Activated T-cell treated with anti-CD3 and anti-CD28 coated beads for 1 hour (primary cell): Measurements from ENCODE around the gene FAM227A.

Experiments used
- DNase-seq: peaks from one replicate; pipeline ENCODE4 v3.0.0-alpha.2; 2020; ENCODE audit warnings: low read depth

FAM227A gene

DNA sequence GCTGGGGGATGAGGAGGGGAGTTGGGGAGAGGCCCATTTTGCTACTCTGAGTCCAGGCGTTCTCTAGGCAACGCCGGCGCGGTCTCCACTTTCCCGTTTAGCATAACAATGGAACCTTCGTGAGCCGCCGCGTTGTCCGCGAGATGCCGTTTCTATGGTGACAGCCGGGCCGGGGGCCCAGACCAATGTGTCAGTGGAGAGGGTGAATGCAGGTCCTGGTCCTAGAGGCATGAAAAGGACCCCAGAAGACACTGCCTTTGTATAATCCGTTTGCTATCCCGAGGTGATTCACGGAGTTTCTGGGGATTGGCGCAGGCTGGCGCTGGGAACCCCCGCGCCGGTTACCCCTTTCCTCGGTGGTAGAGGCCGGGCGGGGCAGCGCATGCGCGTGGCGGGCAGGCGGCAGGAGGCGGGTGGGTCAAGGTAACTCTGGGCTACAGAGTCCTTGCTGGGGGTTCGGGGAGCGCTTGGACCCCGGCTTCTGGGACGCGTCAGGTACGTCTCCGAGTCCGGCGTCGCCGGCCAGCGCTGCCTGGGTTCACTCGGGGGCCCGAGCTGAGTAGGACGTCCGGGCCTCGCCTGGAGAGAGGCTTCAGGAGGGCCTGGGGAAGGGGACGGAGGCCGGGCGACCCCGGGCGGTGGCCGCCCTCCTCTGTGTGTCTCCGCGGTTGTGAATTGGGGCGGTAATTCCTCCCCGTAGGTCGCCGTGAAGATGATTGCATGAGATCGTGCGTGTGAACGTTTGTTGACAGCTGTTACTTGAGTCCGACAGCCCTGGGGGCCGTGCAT is at the start of gene FAM227A, which contains the start of gene CBY1:
Gene FAM227A (minus strand): TSS at position 137 of the 789 bp plus-strand sequence. CDS start 6,224 bp downstream, outside the sequence.
Gene CBY1 (plus strand): TSS at position 383 of the 789 bp plus-strand sequence. CDS start 11,417 bp downstream, outside the sequence.
- peak; percentile 84 for DNase-seq

DNA sequence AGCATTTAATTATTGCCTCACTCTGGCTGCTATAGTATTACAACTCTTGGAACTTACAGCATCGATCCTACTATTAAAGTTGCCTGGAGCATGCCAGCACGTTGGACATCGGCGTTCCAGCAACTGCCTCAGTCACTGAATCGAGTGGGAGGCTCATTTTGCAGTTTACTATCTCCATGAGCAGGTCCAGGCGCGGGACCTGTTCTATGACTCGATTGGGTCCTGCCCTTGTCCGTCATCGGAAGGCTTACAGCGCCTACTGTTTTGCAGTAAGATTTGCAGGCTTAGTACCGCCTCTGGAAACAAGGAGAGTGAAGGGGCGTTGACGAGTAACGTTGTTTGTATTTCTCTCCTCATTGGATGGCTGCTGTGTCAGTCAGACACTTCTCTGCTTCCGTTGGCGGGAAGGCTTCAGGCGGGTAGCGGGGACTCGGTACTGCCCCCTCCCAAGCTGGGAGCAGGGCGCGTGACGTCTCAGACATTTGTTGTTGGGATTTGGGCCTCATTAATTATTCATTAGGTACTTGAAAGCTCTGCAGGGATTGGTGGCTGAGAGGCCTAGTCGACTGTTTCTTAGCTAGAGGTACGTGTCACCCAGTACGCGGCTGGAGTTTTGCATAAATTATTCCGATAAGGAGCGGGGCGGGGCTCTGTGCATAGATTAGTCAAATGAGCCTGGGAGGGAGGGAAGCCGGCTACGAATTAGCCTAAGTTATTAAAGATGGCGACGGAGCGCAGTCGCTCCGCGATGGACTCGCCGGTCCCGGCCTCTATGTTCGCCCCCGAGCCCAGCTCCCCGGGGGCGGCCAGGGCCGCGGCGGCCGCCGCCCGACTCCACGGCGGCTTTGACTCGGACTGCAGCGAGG is 49.3 kb upstream of the FAM227A start, which contains the start of gene GTPBP1:
Gene GTPBP1 (plus strand): TSS at position 710 of the 866 bp plus-strand sequence. CDS start 12 bp downstream, at position 722.
- peak; percentile 92 for DNase-seq

DNA sequence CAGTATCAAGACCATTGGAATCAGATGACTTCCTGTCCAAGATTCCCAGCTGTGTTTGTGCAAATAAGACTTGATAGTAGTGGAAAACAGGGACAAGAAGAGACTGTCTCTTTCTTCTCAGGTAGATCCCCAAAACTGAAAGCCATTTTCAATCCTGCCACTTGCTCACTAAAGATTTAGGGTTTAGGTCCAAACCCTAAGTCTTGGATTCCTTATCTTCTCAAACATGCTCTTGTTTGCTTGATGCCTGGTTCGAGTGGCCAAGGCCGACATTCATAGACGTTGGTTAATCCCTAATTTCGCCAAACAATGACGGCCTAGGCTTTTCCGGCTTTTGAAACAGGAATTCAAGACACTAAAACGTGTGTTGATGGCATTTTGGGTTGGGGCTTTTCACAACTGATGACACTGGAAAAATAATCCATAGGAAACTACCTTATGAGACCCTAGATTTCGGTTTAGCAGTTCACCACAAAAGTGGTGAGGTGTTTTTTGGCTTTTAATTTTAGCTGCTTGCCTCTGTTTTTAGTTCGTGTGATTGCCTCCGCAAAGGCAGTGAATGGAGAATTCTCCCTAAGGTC is 48.6 kb upstream of the FAM227A start:
- DNase-seq, result no peak

DNA sequence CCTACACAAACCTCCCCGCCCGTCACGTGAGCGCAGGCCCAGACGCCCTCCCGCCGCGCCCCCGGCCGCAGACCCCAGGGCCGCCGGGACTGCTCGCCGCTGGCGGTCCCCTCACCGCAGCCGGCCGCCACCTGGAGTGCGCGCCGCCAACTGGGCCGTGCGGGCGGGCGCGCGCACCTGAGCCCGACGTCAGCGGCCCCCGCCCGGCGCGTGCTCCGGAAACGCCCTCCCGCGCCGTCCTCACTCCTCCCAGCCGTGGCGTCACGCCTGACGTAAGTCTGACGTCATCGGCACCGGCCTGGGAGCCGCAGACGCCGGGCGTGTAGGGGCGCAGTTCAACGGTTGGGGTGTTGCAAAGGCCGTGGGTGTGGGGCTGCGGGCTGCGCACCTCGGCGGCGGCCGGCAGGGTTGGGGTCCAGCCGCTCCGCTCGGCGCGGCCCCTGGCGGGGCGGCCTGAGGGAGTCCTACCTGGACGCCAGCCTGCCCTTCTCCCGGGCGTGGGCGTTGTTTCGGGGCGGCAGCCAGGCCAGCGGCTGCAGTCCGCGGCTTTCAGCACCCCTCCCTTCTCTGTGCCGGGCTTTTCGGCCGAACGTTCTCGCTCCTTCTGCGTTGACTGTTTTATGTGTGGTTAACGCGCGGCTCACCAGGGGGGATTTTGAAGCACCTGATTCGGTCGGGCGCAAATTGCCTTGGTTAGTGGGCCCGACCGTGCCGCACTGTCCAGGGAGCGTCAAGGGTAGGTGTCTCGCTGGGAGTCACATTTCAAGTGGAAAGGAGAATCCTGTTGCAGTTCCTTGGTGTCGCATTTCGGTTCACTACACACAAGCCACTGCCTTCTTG is 44.8 kb upstream of the FAM227A start, which contains the start of gene JOSD1:
Gene JOSD1 (minus strand): TSS at position 155 of the 840 bp plus-strand sequence. CDS start 956 bp downstream, outside the sequence.
- DNase-seq, result peak; percentile 96

DNA sequence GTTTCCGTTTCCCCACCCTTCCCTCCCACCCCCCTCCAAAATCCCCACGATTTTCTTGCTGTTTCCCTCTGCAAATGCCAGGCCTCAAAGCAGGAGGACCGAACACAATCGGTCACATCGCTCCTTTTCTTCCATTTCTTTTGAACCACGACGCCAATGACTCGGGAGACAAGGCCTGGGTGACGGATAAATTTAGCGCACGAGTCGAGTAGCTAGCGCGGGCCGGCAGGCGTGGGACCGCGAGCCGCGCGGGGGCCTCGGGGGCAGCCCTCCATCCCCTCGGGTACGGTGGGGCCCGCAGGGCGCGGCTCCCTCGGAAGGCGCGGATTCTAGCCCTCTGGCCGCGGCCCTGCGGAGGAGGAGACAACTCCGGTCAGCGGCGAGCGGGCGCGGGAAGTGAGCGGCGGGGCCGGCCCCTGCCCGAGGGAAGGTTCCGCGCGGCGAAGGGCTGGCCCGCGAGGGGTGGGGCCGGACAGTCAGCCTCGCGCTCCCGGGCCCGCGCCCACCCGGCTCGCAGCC is 44.1 kb upstream of the FAM227A start:
- no peak for DNase-seq

DNA sequence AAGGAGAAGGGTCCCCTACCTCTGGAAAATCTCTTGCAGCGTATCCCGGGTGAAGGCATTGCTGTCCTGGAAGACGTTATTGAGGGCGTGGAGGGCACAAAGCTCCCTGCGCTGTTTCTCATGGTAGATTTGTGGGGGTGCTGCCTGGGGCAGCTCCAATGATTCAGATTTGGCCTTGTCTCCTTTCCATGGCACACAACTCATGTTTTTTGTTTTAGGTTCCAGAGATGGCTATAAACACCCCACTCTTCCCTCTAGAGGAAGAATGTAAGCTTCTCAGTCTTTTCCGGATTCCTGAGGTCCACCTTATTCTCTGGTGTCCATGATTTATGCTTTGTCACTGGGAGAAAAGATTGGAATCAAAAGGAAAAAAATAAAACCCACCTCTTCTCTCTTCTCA is 43.6 kb upstream of the FAM227A start:
- no peak for DNase-seq

DNA sequence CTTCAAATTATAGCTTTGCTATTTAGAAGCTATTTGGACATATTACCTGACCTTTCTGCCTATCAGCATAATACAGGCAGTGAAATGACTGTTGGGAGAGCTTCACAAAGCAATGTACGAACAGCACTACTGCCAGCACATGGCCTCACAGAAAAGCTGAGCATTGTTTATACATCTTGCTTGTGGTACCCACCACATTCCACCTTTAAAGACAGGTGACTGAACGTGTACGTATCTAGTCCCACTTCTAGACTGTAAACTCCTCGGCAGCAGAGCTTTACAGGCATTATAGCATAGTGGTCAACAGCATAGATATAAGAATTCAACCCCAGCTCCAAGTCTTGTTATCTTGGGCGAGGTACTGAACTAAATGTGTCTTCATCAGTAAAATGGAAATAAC is 43.0 kb upstream of the FAM227A start:
- no peak for DNase-seq

DNA sequence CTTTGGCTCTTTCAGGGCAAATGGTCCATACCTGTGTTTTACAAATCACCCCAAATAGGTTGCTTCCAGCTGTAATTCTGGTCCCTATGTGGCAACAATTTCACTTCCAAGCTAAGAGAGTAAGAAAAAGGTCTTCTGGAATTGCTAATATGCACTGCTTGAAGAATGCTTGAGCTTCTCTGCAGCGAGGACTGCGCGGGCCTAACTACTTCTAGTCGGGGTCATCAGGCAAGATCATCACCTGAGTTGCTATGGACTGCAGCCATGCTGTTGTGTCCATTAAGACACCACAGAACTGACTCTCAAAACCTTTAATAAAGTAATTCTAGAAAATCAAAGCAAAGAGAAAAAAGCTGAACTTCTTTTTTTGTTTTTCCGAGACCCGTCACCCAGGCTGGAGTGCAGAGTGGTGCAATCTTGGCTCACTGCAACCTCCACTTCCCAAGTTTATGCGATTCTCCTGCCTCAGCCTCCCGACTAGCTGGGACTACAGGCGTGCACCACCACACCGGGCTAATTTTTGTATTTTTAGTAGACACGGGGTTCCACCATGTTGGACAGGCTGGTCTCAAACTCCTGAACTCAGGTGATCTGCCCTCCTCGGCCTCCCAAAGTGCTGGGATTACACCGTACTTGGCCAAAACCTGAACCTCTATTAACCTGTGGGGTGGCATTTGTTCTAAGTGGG is 42.4 kb upstream of the FAM227A start:
- no peak for DNase-seq

DNA sequence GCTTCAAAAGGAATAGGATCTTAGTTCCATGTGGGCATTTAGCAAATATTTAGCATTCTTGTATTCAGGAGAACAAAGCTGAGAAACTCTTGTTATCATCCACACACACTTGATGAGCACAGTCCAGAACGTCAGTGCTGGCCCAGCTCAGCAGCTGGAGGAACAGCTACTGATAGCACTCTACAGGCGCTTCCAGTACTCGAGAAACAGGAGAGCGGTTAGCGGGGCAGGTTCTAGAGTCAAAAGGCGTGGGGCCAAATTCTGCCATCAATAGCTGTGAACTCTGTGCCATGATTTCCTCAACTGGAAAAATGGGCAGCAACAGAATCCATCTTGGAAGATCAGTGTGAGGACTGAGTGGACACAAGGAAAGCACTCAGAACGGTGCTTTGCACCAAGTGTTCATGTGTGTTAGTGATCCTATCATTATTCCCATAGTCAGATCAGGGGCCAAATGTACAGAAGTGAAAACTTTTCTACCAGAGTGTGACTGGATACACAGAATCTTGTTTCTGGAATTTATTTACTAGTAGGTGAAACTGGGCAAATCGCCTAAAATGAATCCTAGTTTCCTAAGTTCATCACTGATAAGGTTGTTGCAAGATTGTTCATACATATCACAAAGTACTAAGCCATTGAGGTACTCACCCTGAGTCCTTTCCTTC is 41.4 kb upstream of the FAM227A start:
- DNase-seq, result no peak

DNA sequence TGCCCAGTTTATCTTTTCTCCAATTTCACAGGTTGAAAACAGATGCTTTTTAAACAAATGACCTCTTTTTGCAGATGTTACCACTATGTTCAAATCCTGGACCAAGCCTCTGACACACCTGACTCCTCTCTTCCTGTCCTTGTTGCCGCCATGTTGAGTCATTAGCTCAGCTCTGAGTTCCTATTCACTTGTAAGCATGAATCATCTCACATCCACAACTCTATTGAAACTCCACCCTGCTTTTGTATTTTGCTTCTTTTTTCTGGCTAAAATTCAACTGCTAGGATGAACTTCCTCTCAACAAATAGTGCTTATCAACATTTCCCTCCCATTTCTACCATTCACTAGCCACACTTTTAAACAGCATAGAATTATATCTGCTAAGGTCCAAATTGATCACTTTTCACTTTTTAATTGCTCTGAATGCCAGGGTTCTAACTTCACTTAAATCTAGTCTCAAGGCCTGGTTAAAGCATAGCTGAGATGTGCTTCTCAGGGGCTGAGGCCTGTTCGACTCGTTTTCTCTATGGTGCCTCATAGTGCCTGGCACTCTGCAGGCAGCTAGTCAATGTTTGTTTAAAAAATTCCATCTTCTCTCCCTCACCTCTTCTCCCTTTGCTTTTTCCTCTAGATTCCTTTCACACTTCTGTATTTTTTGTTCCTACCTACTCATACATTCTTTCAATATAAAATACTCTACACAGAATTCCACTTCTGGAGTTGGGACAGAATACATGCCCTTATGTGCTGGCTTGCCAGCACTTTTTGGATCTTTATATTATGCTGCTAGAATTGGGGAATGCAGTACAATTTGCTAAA is 40.6 kb upstream of the FAM227A start:
- DNase-seq, result no peak

DNA sequence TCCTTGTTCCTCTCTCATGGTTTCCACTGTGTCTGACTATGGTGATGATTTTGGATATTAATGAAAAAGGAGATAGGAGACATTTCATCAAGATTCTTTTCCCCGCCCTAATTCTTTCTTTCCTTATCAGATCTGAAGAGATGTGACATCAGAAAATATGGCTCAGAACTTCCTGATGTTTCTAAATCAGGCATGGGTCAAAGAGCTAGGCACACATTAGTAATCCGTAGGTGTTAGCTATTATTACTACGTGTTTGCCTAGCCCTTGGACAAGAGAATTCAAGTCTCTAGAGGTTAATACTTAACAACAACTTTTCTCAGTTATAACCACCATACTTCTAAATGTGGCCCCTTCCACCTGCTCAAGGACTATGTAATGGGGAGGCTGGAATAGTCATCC is 38.7 kb upstream of the FAM227A start:
- no peak for DNase-seq

DNA sequence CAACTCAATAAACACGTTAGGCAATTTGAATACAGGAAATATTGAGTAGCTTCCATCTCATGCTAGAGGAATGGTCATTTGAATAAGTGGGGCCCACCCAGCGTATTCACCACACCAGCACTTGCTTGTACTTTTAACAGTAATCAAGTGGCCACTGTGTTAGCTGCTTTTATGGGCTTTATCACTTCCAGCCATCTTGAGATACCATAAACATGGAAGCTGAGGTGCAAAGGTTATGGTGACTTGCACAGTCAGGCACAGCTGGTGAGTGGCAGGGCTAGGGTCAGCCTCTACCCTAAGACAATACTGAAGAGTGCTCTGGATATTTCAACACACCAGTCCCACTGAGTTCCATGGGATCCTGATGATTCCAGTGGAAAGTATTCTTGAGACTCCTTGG is 37.9 kb upstream of the FAM227A start:
- no peak for DNase-seq

DNA sequence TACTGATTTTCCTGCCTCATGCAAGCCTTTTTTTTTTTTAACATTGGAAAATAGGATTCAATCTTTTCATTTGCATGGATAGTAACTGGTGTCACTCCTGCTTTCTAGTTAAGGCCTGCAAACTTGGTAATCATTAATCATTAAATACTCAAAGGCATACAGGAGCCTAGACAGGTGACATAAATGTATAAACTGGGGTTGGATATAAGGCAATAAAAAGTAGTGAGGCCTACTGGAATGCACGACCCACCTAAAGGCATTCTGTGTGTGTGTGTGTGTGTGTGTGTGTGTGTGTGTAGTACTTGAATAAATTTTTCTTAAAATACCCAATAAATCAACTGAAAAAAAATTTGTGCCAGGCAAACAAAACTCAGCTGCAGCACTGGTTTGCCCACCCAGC is 33.5 kb upstream of the FAM227A start:
- no peak for DNase-seq

DNA sequence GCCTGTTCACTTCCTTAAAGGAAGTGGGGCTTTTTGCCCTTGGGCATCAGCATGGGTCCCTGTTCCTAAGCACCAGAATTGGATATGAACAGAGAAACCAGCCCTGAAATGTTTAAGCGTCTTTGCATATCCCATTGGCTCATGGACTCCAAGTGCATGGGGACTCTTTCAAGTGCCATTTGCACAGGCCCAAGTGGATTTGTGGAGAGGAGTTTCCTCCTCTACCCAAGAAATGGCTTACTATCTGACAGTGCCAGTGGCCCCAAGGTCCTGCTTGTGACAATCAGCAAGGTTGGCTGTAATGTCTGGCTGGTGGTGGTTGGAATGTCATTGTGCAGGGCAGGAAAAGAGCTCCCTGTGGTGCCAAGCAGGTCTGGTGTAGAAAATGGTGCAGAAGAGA is 29.6 kb upstream of the FAM227A start:
- no peak for DNase-seq

DNA sequence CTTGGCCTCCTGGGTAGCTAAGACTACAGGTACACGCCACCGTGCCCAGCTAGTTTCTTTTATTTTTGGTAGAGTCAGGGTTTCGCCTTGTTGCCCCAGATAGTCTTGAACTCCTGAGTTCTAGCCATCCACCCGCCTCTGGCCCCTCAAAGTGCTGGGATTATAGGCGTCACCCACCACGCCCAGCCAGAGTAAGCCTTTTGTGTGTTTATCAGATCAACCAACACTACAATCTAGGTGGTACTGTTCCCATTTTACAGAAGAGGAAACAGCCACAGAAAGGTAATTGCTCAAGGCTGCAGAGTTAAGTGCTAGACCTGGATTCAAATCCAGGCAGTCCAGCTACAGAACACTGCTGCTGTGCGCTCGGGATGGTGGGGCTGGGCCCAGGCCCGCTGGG is 28.7 kb upstream of the FAM227A start:
- no peak for DNase-seq

DNA sequence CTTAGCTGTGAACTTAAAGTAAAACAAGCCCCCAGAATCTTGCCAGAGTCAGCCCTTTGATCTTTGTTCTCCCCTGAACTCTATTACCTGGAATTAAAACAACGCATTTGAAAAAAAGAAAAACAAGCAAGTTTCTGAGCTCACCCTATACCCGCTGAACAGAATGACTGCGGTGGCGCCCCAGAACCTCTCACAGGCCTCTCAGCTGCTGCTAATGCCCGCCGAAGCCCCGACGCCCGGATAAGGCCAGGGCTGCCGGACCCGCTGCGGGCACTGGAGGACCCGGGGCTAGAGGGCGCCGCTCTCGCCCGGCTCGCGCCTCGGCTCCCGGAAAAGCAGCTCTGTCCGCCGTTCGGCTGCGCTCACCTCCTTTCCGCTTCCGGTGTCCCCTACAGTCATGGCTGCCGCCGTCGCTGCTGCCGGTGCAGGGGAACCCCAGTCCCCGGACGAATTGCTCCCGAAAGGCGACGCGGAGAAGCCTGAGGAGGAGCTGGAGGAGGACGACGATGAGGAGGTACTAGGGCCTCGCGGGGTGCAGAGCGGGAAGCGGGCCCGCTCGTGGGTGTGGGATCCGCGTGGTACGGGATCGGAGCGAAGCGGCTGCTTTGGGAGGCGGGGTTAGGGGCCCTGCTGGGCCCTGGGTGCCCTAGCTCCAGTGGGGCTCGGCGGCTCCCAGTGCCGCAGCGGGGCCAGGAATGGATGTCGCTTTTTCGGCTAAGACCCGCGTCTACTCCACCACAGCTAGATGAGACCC is 25.6 kb upstream of the FAM227A start, which contains the start of gene TOMM22:
Gene TOMM22 (plus strand): TSS at position 376 of the 754 bp plus-strand sequence. CDS start 22 bp downstream, at position 398.
- peak; percentile 70 for DNase-seq

DNA sequence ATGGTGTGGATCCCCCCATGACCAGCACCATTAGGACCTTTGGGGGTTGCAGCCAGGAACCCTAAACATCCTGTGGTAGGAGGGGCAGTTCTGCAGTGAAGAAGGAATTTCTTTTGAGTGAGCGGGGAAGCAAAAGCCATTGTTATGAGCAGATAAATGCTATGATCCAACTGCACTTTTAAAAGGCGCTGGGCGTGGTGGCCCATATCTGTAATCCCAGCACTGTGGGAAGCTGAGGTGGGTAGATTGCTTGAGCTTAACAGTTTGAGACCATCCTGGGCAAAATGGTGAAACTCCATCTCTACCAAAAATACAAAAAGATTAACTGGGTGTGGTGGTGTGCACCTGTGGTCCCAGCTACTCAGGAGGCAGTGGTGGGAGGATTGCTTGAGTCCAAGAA is 19.6 kb upstream of the FAM227A start:
- no peak for DNase-seq

DNA sequence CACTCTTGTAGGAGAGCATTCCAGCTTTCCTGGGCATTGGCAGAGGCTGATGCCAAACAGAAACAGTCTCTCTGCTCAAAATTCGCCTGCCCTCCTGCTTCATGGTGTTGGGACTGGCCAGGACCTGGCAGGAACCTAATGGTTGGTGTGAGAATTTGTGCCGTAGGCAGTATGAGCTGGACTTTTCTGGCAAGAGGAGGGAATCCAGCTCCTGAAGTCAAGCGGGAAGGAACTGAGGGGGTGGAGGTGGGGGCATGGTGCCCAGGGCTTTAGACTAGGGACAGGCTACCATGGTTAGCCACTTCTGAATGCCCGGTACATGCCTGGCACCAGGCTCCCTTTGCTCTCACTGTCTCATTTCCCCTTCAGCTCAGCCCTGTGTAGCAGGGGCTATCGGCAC is 18.7 kb upstream of the FAM227A start:
- no peak for DNase-seq
